Stomach (tissue), 4 donors: Measurements from ENCODE around the gene MSL3B.

ENCODE experiments used
- EP300 ChIP-seq: sonication (generic); formaldehyde crosslinking; IDR thresholded peaks from one replicate; pipeline ENCODE4 v1.6.1; 2017; ENCODE audit warnings: antibody characterized with exemption
- POLR2A ChIP-seq, 4 donors: fragments of 450-650 bp; IDR thresholded peaks; one replicate each; pipeline ENCODE4 v1.6.1; 2016; ENCODE audit warnings: antibody characterized with exemption in 4 of 4, control low read depth in 2 of 4, mild to moderate bottlenecking in 1 of 4, moderate library complexity in 1 of 4
- POLR2AphosphoS5 ChIP-seq, 3 donors: sonication (generic); formaldehyde crosslinking; IDR thresholded peaks; one replicate each; pipeline ENCODE4 v1.6.1; 2016; ENCODE audit warnings: antibody characterized with exemption in 3 of 3
- TF ChIP-seq, protein P1 (sequence below), 7 experiments: fragments of 450-650 bp in 4 of 7; fragments of 200-600 bp in 3 of 7; sonication (generic) in 3 of 7; IDR thresholded peaks; one replicate each; pipeline ENCODE4 v1.5.1; 2016 to 2019; ENCODE audit warnings: antibody characterized with exemption in 7 of 7, control low read depth in 2 of 7, mild to moderate bottlenecking in 1 of 7

DNA sequence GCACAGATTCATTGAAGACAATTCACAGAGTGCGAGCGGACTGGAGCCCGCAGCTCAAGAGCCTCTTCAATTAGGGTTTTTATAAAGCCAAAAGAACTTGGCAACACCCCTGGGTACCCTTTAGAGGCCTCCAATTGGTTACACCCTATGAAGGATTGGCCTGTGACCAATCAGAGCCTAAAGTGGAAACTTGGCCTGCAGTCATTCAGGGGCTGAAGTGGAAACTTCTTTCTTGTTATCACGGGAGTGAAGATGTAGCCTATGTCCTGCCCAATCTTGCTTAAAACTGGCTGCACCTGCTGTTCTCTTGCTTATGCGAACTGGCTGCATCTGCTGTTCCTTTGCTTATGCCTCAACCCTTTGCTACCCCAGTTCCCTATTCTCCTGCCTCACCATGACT lies 12.0 kb downstream of the MSL3B start:
- TF ChIP-seq POLR2A (IDR thresholded peaks at IDR 0.05) (no peak), EP300 (no peak), POLR2AphosphoS5 (IDR thresholded peaks at IDR 0.05) (no peak)
- TF ChIP-seq, protein P1, sequence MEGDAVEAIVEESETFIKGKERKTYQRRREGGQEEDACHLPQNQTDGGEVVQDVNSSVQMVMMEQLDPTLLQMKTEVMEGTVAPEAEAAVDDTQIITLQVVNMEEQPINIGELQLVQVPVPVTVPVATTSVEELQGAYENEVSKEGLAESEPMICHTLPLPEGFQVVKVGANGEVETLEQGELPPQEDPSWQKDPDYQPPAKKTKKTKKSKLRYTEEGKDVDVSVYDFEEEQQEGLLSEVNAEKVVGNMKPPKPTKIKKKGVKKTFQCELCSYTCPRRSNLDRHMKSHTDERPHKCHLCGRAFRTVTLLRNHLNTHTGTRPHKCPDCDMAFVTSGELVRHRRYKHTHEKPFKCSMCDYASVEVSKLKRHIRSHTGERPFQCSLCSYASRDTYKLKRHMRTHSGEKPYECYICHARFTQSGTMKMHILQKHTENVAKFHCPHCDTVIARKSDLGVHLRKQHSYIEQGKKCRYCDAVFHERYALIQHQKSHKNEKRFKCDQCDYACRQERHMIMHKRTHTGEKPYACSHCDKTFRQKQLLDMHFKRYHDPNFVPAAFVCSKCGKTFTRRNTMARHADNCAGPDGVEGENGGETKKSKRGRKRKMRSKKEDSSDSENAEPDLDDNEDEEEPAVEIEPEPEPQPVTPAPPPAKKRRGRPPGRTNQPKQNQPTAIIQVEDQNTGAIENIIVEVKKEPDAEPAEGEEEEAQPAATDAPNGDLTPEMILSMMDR (IDR thresholded peaks at IDR 0.05), result no peak
